ENCODE measurements around the gene ATXN10.
"Not testable (repeated sequence)": the region's sequence is repeated elsewhere in the genome, so short reads cannot be mapped to it uniquely, and the experiment has no call there.

Gene ATXN10

DNA sequence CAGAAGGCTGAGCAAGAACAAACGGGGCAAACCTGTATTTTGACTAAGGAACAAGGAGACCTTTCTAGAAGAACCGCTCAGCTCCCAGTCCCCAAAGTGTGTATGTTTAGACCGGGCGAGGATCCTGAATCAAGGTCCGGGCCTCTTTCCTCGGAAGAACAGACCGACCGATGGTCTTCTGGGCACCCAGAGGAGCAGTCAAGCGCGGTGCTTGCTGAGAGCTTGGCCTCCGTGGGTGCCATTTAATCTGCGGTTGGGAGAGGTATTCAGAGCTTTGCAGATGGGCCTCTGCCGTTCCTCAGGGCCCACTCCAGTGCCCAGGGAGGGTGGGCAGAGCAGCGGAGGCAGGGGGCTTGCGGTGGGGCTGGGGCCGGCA, 26.5 kb upstream of the ATXN10 start:
- no peak for DNase-seq

DNA sequence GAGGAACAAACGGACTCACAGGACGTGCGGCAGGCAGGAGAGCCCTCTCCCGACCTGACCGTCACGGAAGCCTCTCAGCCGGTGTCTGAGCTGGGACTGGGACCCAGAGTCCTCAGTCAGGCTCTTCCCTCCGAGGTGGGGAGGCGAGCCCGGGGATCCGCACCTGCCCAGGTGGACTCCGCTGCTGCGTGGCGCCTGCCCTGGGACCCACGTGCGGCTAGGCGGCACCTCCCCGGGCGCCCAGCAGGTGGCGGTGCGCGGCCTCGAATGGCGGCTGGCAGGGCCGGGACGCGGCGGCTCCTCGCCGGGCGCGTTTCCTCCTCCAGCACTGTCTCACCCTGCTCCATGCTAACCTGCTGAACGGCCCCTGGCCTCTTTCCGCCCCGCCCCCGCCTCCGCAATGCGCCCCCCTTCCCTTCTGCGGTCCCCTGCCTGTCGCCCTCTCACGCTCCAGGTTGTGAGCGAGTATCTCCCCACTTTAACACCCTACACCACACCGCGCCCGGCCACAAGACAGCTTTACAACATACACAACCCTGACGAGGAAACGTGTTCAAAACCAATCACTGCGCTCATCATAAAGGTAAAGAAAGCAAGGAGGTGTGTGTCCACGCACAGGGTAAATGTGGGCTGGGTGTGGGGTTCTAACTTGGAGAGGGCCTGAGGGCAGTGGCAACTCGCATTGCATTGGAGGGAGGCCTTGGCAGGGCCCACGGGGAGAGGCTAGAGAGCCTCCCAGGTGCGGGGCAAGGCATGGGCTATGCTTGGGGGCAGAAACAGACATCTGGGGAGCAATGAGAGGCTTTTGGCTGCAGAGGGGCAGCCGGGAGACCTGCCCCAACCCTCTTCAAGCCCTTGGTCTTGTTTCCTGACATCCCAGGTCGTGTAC, 25.9 kb upstream of the ATXN10 start:
- peak; percentile 14 for DNase-seq

DNA sequence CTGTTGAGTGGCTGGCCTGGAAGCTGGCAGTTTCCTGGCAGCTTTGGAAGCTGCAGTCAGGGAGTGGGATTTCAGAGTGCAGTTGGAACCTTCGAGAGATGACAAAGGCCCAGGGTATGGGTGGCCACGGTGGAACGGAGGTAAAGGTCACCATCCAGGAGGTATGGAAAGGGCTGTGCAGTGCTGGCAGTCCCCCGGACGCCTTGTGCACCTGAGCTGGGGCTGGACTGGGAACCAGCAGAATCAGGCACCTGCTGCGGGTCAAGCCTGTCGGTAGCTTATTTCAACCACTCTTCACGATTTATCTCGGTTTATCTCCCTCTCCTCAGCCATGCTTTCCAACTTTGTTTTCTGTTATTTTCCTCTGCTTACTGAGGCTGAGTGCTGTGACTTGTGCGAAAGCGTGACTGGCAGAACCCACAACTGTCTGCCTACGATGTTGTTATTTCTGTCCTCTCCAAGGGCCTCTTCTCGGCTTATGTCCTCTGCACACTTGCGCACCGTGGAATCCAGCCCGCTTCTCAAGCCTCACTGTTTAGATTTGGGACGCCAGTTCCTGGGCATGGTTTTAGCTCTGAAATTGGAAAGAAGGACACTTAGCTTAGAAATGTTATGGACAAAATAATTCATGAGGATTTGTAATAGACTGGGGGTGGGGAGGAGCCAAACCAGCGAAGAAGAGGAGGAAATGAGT, 24.0 kb upstream of the ATXN10 start:
- no peak for DNase-seq

DNA sequence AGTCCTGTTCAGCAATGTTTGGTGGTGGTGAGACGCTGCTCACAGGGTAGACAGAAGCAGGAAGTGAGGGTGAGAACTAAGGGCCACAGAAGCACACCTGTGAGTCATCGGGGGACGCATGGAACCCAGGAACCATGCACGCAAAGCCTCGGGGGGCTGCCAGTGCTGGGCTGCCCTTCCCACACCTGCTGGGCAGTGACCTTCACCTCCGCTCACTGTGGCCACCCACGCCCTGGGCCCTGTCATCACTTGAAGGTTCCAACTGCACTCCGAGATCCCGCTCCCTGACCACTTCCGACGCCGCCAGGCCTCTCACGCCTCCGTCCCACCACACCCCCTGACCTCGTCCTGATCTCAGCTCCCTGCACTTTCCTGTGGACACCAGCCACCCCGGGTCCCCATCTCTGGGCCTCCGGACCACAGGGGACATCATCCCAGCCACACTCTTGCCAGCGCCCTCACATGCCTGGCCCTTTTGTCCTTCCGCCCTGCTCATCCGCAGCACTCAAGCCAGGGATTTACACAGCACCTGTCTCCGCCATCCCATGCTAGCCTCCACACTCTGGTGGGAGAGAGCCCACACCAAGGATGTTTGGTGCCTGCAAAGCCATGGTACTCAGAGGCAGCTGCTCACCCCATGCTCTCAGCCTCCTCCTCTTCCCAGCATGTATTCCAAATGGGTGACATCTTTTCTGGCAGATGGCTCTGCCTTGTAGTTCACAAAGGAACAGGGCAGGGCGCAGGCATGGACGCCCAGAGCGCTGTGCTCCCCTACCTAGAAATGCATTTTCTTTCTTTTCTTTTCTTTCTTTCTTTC, 23.1 kb upstream of the ATXN10 start:
- DNase-seq: no peak

DNA sequence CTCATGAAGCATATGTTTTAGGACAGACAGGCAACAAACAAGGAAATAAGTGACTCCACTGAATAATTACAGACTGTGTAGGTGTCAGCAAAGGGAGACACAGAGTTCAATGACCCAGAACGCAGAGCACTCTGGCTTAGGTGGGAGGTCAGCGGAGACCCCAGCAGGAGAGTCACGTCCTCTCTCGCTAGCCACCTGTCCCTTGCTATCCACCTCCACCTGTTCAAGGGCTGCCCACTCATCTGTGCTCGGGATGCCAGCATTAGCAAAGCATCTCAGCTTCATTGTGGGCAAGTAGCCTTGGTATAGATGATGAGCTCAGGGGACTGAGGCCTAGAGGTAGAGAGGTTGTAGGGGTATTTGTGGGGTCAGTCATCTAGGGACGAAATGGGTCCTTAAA, 21.8 kb upstream of the ATXN10 start:
- no peak for DNase-seq

DNA sequence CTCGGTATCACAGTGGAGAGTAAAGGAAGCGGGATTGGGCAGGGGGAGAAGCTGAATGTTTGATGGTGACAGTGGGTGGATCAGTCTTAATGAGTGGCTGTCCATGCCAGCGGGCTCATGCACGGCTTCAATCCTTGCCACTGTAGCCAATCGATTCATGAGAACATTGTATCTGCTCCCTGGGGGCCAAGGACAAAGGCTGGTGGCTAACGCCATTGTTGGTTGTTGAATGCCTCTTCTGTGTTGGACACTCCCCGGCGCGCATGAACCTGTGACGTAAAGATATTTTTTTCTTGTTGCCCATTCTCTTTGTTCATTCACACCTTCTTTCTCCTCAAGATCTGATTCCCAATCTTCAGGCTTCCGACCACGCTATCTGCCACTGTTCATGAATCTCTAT, 20.9 kb upstream of the ATXN10 start:
- no peak for DNase-seq

DNA sequence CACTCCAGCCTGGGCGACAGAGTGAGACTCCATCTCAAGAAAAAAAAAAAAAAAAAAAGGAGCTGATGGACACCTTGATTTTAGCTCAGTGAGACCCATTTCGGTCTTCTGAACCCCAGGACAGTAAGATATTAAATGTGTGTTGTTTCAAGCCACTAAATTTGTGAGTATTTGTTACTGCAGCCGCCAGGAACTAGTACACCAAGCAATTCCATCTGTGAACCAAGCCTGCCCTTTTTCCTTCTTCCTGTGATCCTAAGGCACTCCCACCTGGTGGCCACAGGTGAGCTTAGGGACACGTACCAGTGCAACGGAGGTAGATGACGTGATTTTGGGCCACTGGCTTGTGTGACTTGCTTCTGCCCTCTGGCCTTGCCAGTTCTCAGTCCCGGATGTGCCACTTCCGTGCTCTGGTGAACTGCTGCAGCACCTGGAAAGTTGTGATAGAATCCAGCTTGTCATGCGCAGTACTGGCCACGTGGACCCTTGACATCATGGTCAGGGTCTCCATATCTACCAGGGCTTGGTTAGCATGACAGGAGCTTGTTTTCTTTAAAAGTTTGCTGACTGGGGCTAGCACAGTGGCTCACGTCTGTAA, 19.6 kb upstream of the ATXN10 start:
- no peak for DNase-seq

DNA sequence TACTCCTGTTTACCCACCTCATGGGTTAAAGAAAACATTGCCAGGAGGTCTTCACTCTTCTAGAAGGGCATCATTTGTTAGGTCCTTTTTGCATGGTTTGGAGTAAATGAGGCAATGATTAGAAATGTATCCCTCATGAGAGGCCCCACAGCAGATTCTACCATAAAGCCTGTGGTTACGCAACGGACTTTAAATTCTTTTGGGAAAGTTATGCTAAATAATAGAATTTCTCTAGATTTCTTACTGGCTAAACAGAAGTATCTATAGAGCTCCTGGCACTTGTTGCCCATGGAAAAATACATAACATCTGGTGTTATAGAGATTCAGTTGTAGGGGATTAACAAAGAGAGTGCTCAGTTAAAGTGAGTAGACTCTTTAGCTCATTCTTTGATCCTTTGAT, 15.1 kb upstream of the ATXN10 start:
- DNase-seq: no peak

DNA sequence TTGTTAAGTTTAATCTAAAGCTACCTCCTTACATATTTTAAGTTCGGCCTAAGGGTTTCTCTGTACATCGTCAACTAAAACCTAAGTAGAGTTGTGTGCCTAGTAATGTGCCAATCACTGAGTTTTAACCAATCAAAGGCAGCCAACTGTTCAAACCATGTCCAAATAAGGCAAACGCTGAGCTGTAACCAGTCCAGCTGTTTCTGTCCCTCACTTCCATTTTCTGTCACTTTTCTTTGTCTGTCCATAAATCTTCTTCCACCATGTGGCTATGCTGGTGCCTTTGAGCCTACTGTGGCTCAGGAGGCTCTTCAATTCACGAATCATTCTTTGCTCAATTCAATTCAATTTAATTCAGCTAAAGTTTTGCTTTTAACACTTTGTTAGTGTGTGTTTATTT, 13.9 kb upstream of the ATXN10 start:
- no peak for DNase-seq

DNA sequence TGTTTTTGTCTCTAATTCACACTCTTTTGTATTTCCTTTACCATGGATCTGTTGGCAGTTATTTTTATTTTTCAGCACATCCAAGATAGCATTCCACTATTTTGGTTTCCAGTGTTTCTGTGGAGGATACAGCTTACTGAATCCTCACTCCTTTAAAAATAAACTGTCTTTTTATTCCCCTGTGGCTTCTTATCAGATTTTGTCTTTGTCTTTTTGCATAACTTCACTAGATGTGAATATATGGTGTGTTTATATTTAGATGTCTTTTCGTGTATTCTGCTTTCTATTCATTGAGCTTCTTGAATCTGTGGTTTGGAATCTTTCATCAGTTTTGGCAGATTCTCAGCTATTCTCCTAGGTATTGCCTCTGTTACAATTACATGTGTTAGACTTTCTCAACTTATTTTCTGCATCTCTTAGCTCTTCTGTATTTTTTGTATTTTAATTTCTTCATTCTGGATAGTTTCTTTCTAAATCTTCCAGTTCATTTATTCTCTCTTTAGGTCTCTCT, 7.4 kb upstream of the ATXN10 start:
- DNase-seq: no peak

DNA sequence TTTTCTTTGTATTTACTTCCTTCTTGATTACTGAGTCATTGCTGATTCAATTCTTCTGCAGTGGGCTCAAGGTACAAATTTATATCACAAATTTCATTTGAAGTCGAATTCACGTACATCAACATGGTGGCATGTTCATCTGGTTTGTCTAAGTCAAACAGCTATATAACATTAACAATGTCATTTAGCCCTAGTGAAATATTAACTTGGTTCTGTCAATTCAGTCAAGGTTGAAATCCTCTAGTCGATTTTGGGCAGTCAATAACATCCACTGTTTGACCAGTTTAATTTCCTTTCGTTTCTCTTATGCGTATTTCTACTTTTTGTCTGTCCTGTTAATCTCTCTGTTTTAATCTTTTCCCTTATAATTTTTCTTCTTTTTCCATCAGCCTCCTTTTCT, 4.1 kb upstream of the ATXN10 start:
- no peak for DNase-seq

DNA sequence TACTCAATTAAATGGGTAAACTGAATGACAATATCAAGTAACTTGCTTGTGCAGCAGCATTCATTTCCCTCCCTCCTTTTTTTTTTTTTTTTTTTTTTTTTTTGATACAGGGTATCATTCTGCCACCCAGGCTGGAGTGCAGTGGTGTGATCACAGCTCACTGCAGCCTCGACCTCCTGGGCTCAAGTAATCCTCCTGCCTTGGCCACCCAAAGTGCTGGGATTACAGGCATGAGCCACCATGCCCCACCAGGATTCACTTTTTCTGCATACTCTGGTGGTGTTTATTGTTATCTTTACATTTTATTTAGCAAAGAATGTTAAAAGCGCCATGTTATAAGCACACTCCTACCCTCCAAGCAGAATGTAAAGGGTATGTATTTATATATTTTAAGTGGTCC, 1.3 kb upstream of the ATXN10 start:
- DNase-seq: not testable (repeated sequence)

DNA sequence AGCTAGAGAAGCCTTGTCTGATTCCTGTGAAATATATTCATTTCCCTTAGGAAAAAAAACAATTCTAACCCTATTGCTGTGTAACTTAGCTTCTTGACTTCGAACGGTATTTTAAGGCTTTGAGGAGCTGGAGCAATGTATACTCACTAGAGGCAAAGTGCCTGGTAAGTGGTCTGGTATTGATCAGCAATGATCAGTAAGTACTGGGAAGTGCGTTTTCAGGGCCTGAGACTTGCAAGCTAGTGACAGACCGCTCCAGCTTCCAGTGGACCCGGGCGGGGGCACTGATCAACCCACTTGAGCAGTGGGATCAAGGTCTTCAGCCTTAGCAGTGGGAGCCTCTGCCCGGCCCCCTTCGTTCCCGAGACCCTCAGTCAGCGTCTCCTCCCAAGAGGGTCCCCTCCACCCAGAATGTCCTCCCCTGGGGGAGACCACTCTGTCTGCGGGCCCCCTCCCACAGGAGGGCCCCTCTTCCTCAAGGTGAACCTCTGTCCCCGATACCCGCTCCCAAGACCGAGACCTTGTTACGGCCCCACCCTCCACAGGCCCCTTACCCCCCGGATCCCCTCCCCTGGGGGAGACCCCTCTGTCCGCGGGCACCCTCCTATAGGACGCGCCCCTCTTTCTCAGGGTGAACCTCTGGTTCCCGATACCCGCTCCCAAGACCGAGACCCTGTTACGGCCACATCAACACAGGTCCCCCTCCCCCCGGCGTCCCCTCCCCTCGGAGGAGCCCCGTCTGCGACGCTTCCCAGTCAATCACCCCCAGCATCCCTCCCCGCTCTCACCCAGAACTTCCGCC, 452 bp upstream of the ATXN10 start:
- DNase-seq: no peak

DNA sequence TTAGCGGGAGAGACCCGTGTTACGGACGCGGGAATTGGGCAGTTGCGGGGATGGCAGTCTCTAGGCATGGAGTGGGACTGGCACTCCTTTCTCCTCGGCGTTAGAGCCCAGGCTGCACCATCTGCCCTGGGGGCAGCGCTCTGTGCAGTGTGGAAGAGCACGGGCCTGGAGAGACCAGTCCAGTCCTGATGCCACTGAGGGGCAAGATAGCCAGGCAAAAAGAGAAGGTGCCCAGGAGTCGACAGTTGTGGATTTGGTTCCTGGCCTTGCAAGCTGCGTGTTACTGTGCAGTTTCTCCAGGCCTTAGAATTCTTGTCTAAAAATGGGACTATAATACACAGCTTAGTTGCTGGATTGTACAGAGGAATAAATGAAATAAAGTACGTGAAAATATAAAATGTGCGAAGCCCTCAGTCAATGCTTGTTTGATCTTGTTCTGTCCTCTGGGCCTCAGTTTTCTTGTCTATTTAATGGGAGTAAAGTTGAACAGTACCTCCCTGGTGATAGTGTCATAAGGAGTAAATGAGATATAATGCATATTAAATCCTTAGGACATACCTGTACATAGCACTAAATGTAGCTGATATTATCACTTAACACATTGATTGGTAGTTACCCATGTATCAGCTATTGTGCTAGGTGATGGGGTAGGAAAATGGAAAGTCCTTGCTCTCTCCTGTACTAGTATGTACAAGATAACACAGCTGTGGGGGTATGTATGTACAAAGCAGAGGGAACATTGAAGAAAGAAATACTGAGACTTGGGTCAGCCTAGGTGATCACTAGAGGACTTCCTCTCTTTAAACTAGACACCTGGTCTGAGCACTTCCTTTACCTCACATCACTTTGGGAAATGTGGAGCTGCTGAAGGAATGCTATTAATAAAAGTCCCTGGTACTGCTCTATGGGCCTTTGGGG, 1.2 kb downstream of the ATXN10 start:
- no peak for DNase-seq

DNA sequence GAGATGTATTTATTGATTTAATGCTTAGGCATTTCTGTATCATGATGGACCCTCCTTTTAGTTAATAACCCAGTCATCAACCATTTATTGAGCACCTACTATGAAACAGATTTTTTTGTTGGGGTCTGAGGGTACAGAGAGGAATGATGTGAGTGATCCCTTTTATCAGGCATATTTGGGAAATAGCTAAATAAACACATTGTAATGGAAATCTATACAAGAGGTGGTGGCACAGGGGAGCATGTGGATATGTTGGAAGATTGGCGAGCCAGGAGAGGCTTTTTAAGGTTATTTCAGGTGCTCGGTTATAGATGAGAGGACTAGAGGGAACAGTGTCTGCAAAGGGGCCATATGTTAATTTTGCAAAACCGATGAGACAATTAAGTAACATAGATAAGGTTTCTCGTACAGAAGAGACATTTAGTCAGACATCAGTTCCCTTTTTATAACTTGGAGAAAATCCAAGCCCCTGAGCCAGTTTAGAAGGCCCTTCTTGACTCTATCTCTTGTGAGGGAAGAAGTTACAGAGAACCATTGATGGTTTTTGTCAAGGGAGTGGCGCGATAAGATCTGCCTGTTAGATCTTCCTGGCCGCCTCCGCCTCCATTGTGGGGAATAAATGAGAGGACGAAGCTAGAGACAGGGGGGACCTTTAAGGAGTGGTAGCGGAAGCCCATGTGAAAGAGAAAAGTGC, 2.0 kb downstream of the ATXN10 start:
- DNase-seq: no peak

DNA sequence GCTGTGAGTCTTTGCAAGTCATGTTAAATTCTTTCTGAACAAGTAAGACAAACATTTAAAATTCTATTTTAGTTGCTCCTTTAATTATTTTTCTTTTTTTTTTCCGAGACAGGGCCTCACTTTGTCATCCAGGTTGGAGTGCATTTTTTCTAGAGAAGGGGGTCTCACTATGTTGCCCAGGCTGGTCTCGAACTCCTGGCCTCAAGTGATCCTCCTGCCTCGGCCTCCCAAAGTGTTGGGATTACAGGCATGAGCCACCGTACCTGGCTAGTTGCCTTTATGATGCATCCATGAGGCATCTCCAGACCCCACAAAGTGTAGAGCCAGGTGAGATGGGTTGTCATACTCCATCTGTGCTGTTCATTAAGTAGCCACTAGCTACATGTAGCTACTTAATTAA, 4.4 kb downstream of the ATXN10 start:
- DNase-seq: no peak

DNA sequence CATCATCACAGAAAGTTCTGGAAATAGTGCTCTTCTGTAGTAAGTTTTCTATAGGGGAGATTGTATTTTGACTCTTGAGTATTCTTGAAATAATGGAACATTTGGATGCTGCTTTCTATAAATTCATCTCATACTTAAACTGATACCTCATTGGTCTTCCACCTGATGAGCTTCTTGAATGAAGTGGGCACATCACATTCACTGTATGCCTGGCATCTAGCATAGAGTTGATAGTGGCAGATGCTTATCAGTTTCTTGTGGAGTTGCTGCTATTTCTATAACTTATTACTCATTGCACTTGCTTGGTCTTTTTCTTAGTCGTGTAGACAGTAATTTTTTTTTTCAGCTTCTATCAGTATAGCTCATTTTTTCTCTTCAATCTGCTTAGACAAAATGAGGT, 5.4 kb downstream of the ATXN10 start:
- no peak for DNase-seq

DNA sequence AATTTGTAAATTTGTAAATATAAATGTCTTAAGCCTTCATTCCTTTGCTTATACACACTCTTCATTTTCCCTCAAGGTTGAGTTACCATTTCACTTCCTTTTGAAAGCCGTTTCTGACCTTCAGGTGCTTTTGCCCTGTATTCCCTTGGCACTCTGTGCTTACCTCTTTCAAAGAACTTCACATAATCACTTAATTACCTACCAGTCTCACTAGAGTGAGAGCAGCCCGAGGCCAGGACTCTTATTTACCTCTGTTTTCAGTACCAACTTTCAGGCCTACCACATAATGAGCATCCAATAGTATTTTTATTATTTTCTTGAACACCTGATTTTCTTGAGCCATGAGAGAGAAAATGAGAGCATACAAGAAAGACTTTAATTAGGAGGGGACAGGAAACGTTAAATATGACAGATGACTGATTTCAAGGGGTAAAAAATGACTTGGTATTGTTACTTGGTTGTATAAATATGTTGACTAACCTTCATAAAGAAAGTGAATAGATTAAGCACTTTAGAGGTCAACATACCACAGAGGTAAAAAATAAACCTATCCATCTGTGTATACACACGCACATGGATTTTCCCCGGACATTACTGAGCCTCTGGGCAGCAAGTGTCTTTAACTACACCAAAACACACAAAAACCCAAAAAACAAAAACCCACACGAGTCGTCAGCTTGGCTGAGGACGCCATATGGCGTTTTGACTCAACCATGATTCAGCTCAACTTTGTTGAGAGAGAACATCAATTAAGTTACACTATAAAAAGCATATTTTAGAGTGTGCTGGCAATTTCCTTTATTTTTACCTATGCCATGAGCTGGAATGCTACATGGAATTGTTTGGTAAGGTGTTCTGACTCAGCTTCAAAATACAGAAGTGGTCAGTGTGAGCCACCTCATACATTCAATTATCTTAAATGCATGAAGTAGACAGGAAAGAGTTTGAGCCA, 7.6 kb downstream of the ATXN10 start:
- DNase-seq: no peak
